OCI-LY3 (cell line): ENCODE measurements around the gene IFNA1.

ENCODE experiments used
- EZH2phosphoT487 ChIP-seq: fragments of 200-600 bp; shearing (Covaris generic); IDR thresholded peaks from 2 replicates; pipeline ENCODE4 v1.6.1; 2018; ENCODE audit warnings: antibody characterized with exemption, mixed run types, low read depth
- TF ChIP-seq, protein P1 (sequence below): fragments of 200-600, 300-600 bp; sonication (generic); IDR thresholded peaks from 2 replicates; pipeline ENCODE4 v1.5.1; 2014; ENCODE audit warnings: antibody characterized with exemption, low read length, low read depth

DNA sequence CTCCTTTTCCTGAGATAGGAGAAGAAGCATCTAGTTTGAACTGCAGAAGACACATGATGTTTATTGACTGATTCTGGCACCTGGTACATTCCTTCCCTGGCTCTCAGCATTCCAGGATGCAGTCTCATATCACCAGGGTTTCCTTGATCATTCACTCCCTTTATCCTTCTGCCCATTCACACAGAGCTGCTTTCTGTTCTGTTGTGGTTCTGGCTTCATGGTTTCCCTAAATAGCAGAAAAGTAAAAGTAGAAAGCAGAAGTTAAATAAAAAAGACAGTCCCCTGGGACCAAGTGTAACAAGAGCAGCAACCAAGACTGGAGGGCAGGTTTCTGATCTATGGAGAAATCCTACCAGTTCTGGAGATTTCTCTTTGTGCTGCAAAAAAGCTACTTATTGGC is 28.1 kb upstream of the IFNA1 start:
- TF ChIP-seq, protein P1, sequence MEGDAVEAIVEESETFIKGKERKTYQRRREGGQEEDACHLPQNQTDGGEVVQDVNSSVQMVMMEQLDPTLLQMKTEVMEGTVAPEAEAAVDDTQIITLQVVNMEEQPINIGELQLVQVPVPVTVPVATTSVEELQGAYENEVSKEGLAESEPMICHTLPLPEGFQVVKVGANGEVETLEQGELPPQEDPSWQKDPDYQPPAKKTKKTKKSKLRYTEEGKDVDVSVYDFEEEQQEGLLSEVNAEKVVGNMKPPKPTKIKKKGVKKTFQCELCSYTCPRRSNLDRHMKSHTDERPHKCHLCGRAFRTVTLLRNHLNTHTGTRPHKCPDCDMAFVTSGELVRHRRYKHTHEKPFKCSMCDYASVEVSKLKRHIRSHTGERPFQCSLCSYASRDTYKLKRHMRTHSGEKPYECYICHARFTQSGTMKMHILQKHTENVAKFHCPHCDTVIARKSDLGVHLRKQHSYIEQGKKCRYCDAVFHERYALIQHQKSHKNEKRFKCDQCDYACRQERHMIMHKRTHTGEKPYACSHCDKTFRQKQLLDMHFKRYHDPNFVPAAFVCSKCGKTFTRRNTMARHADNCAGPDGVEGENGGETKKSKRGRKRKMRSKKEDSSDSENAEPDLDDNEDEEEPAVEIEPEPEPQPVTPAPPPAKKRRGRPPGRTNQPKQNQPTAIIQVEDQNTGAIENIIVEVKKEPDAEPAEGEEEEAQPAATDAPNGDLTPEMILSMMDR = no peak
- no peak for TF ChIP-seq EZH2phosphoT487
